ENCODE measurements around the gene WDR18. TPM values are rescaled to one million over a fixed set of nuclear protein-coding genes. Genes with fewer than 3 reads are reported as not detected.
A peak's percentile ranks its signal among the peaks of the same experiment; 100 is the strongest.

The WDR18 gene
- total RNA-seq, 1 experiment from 2014 or later, result 41.8 TPM

DNA sequence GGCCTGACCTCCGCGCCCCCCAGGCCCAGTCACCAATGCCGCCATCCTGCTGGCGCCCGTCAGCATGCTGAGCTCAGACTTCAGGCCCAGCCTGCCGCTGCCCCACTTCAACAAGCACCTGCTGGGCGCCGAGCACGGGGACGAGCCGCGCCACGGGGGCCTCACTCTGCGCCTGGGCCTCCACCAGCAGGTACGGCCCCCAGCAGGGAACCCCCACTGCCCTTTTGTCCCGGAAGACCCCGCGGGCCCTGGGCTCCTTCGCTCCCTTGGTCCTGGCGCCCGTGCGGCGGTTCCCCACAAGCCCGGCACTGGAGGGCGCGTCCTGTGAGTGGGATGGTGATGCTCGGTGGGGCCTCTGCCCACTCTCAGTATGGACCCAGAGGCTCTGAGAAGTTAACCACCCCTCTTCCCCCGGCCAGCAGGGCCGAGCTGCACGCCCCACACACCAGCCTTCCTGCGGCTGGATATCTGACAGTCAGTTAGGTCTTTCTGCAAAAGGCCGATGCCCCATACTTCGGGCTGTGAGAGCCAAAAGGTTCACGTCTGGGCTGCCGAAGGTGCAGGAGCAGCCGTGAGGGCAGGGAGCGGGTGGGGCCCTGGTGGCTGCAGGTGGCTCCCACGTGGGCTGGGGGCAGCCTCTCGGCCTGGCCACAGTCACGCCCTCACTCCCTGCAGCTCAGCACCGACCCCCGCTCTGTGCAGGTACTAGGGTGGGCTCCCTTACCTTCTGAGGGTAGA is 8.0 kb downstream of the WDR18 start:
- no peak for DNase-seq (ENCODE audit: low spot score)

- DNase-seq (ENCODE audit: low spot score), result no peak
Observed at GRCh38 chr19:992670-993055, 8.5 kb downstream of the WDR18 start.

- no peak for DNase-seq (ENCODE audit: low spot score)
Observed at GRCh38 chr19:993361-993830, 9.3 kb downstream of the WDR18 start.

DNA sequence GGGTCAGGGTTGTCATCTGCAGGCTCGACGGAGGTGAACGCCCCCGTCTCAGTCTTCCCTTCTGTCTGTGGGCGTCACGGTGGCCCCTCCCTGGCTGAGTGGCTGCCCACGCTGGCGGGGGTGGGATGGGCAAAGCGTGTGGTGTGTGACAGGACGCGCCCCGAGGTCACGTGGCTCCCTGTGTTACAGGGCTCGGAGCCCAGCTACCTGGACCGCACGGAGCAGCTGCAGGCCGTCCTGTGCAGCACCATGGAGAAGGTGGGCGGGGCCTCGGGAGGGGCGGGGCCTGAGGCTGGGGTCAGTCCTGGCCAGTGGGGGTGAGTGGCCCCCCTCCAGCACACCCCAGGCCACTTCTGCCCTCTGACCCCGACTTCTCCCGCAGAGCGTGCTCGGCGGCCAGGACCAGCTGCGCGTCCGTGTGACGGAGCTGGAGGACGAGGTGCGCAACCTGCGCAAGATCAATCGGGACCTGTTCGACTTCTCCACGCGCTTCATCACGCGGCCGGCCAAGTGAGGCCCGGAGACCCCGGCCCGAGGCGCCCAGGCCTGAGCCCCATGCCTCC is 9.8 kb downstream of the WDR18 start:
- no peak for DNase-seq (ENCODE audit: low spot score)

GRCh38 chr19:994516-994915 is 10.4 kb downstream of the WDR18 start:
- DNase-seq (ENCODE audit: low spot score), result no peak

GRCh38 chr19:995051-995827 is 11.1 kb downstream of the WDR18 start:
- DNase-seq (ENCODE audit: low spot score), result peak; percentile 60

- no peak for DNase-seq (ENCODE audit: low spot score)
Observed at GRCh38 chr19:996051-996838, 12.1 kb downstream of the WDR18 start.

- no peak for DNase-seq (ENCODE audit: low spot score)
Observed at GRCh38 chr19:998064-998463, 13.9 kb downstream of the WDR18 start.

DNA sequence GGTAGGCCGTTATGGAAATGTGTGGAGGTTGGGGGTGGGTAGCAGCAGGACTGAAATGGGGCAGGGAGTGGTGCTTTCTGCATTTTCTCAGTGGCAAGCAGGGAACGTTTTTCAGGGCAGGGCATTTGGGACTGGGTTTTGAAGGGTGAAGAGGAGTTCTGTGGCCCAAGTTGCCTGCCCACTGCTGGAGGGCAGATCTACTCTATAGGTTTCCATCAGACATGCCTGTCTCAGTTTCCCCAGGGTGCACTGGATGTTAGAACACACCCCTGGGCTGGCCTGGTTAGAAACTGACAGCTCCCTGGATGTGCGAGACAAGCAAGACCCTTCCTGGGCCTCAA is 15.2 kb downstream of the WDR18 start:
- no peak for DNase-seq (ENCODE audit: low spot score)

DNA sequence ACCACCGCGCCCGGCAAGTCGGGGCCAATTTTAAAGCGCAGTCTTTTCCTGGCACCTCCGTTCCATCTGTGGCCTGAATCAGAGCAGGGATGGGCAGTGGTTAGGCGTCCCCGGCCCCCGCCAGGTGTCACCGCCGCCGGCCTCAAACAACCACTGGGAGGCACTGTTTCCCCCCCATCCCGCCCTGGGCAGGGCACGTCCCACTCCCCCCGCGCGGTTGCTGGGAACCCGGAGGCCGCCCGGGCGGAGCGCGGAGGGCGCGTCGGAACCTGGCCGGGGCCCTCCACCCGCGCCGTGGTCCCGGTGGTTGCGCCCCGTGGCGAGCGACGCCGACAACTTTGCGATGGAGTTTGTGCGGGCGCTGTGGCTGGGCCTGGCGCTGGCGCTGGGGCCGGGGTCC is 15.9 kb downstream of the WDR18 start, which contains the start of gene GRIN3B:
Gene GRIN3B, plus strand, starts transcription at position 325 of the 400 bp plus-strand sequence. Its CDS starts 19 bp downstream, at position 344.
- DNase-seq (ENCODE audit: low spot score), result no peak

- DNase-seq (ENCODE audit: low spot score), result no peak
Observed at GRCh38 chr19:1000591-1001537, 16.7 kb downstream of the WDR18 start.

GRCh38 chr19:1001538-1002166 is 17.5 kb downstream of the WDR18 start:
- DNase-seq (ENCODE audit: low spot score), result no peak

DNA sequence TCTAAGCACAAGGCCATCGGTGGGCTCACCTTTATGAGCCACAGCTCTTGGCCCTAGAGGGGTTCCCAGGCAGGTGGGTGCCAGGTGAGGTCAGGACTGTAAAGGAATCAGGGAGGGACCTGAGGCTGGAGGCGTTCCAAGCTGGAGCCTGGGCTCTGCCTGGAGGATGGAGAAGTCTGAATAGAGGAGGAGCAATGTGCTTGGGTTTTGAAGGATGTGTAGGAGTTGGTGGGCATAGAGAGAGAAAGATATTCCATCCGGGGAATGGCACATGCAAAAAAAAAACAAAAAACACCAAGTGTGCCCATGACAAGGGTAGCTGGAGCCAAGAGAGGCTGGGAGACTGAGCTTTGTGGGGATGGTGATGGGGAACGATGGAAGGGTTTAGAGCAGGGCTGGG is 18.5 kb downstream of the WDR18 start:
- DNase-seq (ENCODE audit: low spot score), result no peak

- no peak for DNase-seq (ENCODE audit: low spot score)
Observed at GRCh38 chr19:1003283-1003682, 19.1 kb downstream of the WDR18 start.

DNA sequence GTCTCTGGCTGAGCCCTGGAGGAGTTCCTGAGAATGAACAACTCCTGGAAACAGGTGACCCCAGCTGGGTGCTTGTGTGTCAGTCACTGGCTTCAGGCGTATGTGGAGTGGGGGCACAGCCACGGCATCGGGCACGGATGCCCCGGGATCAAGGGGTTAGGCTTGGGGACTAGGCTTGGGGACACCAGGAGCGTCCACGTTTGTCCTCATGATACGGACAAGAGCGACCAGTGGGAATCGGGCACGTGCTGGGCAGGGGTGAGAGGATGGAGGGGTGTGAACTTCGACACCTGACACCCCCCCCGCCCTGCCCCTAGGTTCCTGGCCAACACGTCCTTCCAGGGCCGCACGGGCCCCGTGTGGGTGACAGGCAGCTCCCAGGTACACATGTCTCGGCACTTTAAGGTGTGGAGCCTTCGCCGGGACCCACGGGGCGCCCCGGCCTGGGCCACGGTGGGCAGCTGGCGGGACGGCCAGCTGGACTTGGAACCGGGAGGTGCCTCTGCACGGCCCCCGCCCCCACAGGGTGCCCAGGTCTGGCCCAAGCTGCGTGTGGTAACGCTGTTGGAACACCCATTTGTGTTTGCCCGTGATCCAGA is 20.2 kb downstream of the WDR18 start:
- no peak for DNase-seq (ENCODE audit: low spot score)

DNA sequence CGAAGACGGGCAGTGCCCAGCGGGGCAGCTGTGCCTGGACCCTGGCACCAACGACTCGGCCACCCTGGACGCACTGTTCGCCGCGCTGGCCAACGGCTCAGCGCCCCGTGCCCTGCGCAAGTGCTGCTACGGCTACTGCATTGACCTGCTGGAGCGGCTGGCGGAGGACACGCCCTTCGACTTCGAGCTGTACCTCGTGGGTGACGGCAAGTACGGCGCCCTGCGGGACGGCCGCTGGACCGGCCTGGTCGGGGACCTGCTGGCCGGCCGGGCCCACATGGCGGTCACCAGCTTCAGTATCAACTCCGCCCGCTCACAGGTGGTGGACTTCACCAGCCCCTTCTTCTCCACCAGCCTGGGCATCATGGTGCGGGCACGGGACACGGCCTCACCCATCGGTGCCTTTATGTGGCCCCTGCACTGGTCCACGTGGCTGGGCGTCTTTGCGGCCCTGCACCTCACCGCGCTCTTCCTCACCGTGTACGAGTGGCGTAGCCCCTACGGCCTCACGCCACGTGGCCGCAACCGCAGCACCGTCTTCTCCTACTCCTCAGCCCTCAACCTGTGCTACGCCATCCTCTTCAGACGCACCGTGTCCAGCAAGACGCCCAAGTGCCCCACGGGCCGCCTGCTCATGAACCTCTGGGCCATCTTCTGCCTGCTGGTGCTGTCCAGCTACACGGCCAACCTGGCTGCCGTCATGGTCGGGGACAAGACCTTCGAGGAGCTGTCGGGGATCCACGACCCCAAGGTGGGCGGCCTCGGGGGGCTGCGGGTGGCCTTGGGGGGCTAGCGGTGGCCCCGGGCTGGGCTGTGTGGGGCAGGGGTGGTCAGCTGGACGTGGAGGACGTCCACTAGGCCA is 20.9 kb downstream of the WDR18 start:
- no peak for DNase-seq (ENCODE audit: low spot score)

GRCh38 chr19:1006711-1007398 is 22.7 kb downstream of the WDR18 start:
- DNase-seq (ENCODE audit: low spot score), result no peak
